K562 (cell line): ENCODE data around the gene KCNJ9. TPM values are rescaled to one million over a fixed set of nuclear protein-coding genes. Genes with fewer than 3 reads are reported as not detected.

Experiments
- AFF1 ChIP-seq, 2 experiments: fragments of 450-650 bp; IDR thresholded peaks; 2 replicates each; pipeline ENCODE4 v1.6.1; 2018; ENCODE audit warnings: mild to moderate bottlenecking in 2 of 2, low read depth in 1 of 2; ENCODE audit not compliant: partially characterized antibody in 2 of 2
- ATF1 ChIP-seq, 2 experiments: fragments of 450-650 bp in 1 of 2; IDR thresholded peaks; 2 replicates each; pipeline ENCODE4 v1.6.1; 2016; ENCODE audit warnings: missing compliant biosample characterization in 1 of 2, missing genetic modification characterization in 1 of 2
- FOXP1 ChIP-seq: sonication (generic); formaldehyde crosslinking; IDR thresholded peaks from 2 replicates; pipeline ENCODE4 v1.8.0; 2022; ENCODE audit warnings: mild to moderate bottlenecking, missing genetic modification reagents
- NRF1 ChIP-seq, 2 experiments: fragments of 450-650 bp; IDR thresholded peaks in 1 of 2; conservative IDR thresholded peaks in 1 of 2; 2 replicates each; pipeline ENCODE4 v1.6.1; 2014; ENCODE audit warnings: mild to moderate bottlenecking in 2 of 2
- PRDM10 ChIP-seq: fragments of 450-650 bp; IDR thresholded peaks from 2 replicates; pipeline ENCODE4 v1.6.1; 2018; ENCODE audit not compliant: partially characterized antibody
- SRF ChIP-seq, 2 experiments: fragments of 250-450, 450-650 bp in 1 of 2; sonication (Bioruptor Pico) in 1 of 2; sonication (generic) in 1 of 2; formaldehyde crosslinking; IDR thresholded peaks; 2 replicates each; pipeline versions ENCODE4 v1.5.0 to v1.5.1; 2020 to 2022; ENCODE audit warnings: mild to moderate bottlenecking in 1 of 2, missing genetic modification reagents in 1 of 2
- TAF15 ChIP-seq: fragments of 200-400 bp; formaldehyde crosslinking; IDR thresholded peaks from 2 replicates; pipeline ENCODE4 v1.6.1; 2017; ENCODE audit warnings: mild to moderate bottlenecking, low read depth, low read length, moderate library complexity
- ZBTB7A ChIP-seq: IDR thresholded peaks from 2 replicates; pipeline ENCODE4 v1.6.1; 2011; ENCODE audit warnings: low read depth, mild to moderate bottlenecking, low read length, moderate library complexity, borderline replicate concordance; ENCODE audit not compliant: control insufficient read depth
- ZNF444 ChIP-seq: fragments of 250-450 bp; sonication (Bioruptor Pico); IDR thresholded peaks from 2 replicates; pipeline ENCODE4 v1.4.0; 2020; ENCODE audit warnings: mild to moderate bottlenecking, moderate library complexity
- ZNF76 ChIP-seq: fragments of 250-450 bp; sonication (Bioruptor Pico); IDR thresholded peaks from 2 replicates; pipeline ENCODE4 v1.4.0; 2020; ENCODE audit warnings: mild to moderate bottlenecking, moderate library complexity, borderline replicate concordance
- polyA plus RNA-seq, 8 experiments: library from polyadenylated mRNA; depleted of rRNA in 4 of 8; stranded (reverse) in 5 of 8; unstranded in 3 of 8; fragments of >200 nt; fragmentation: Nextera tagmentation in 2 of 8; fragmentation: Illumina TruSeq in 1 of 8; extraction: Ambion mirVana in 2 of 8; extraction: Trizol in 1 of 8; gene quantifications; 2 replicates each; pipeline versions ENCODE4 v1.2.1 to v1.2.3, GENCODE V29; 2011 to 2014; ENCODE audit warnings: inconsistent platforms in 1 of 8, missing spikeins in 1 of 8
- total RNA-seq, 7 experiments: library from RNA; depleted of rRNA in 6 of 7; stranded (reverse); fragments of >200 nt in 6 of 7; fragmentation: Illumina TruSeq in 2 of 7; extraction: Trizol in 2 of 7; gene quantifications; 2 replicates each; pipeline versions ENCODE4 v1.2.1 to v1.2.3, GENCODE V29; 2011 to 2021; ENCODE audit warnings: low replicate concordance in 1 of 7

The KCNJ9 gene
- total and polyA plus RNA-seq, 9 of the 15 experiments (the other 6 are each of a cell fraction or from before 2014, with no cell fraction given): not detected

- TF ChIP-seq ZNF444: no peak
- no peak for TF ChIP-seq ATF1 (CRISPR knock-in tag; IDR thresholded peaks at IDR 0.05)
- TF ChIP-seq ATF1 (tag; IDR thresholded peaks at IDR 0.05): peak; percentile 89
- TF ChIP-seq ZBTB7A: peak; percentile 54; the same call in 1 of the 2 replicates
- TF ChIP-seq ZNF76: no peak
- TF ChIP-seq NRF1 (conservative IDR thresholded peaks at IDR 0.05 in 1 of 2, IDR thresholded peaks at IDR 0.05 in 1 of 2): peak; percentile 57 to 69
- TF ChIP-seq SRF (CRISPR knock-in tag; IDR thresholded peaks at IDR 0.05): peak in 1 of 2 experiments; percentile 79; a peak in 1 of 4 replicates
- no peak for TF ChIP-seq FOXP1 (CRISPR knock-in tag)
- no peak for TF ChIP-seq TAF15
- TF ChIP-seq PRDM10: peak; percentile 77
- TF ChIP-seq AFF1 (IDR thresholded peaks at IDR 0.05; ENCODE audit: low read depth in 1 of 2, partially characterized antibody in 2 of 2): peak in 1 of 2 experiments; percentile 22
Measured at GRCh38 chr1:160098852-160099561, 17.7 kb downstream of the KCNJ9 start (continued).
